A549 (cell line): ENCODE data around the gene NEK11.

Experiments used
- BHLHE40 ChIP-seq: IDR thresholded peaks from 2 replicates; pipeline ENCODE4 v1.6.1; 2012; ENCODE audit warnings: low read depth, low read length, inconsistent platforms
- CEBPB ChIP-seq, 2 experiments: fragments of >200 bp in 1 of 2; sonication (Bioruptor Twin) in 1 of 2; formaldehyde crosslinking in 1 of 2; IDR thresholded peaks; 2 replicates each; pipeline ENCODE4 v1.6.1; 2012 to 2016
- CHD2 ChIP-seq: fragments of 150-350 bp; IDR thresholded peaks from 2 replicates; pipeline ENCODE4 v1.6.1; 2014; ENCODE audit warnings: low read length; ENCODE audit not compliant: partially characterized antibody
- CTCF ChIP-seq: fragments of >200 bp; sonication (Bioruptor Twin); formaldehyde crosslinking; IDR thresholded peaks from 3 replicates; pipeline ENCODE4 v1.5.1; 2016
- EP300 ChIP-seq, 2 experiments: fragments of >200 bp; sonication (Bioruptor Twin); formaldehyde crosslinking; IDR thresholded peaks; 2 replicates in 1 of 2; 3 replicates in 1 of 2; pipeline ENCODE4 v1.6.1; 2016 to 2017
- ESRRA ChIP-seq: fragments of 150-350 bp; IDR thresholded peaks from 2 replicates; pipeline ENCODE4 v1.6.1; 2014; ENCODE audit warnings: mild to moderate bottlenecking, low read length, borderline replicate concordance
- GATA3 ChIP-seq: IDR thresholded peaks from 2 replicates; pipeline ENCODE4 v1.6.1; 2012; ENCODE audit warnings: borderline replicate concordance
- KDM1A ChIP-seq: fragments of 200-600 bp; sonication (generic); IDR thresholded peaks from 2 replicates; pipeline ENCODE4 v1.6.1; 2016; ENCODE audit warnings: low read depth, mild to moderate bottlenecking
- MAX ChIP-seq: IDR thresholded peaks from 2 replicates; pipeline ENCODE4 v1.6.1; 2012
- RCOR1 ChIP-seq: fragments of 150-350 bp; IDR thresholded peaks from 2 replicates; pipeline ENCODE4 v1.6.1; 2014; ENCODE audit warnings: antibody characterized with exemption, low read length, low read depth
- RFX5 ChIP-seq: fragments of 450-650 bp; IDR thresholded peaks from 2 replicates; pipeline ENCODE4 v1.7.1; 2014; ENCODE audit warnings: antibody characterized with exemption, mild to moderate bottlenecking, moderate library complexity
- SMC3 ChIP-seq: fragments of >200 bp; sonication (Bioruptor Twin); formaldehyde crosslinking; IDR thresholded peaks from 3 replicates; pipeline ENCODE4 v1.6.1; 2018; ENCODE audit warnings: inconsistent platforms
- TF ChIP-seq, protein P1 (sequence below): fragments of 250-450 bp; sonication (Bioruptor Pico); IDR thresholded peaks from 2 replicates; pipeline ENCODE4 v1.5.0; 2021; ENCODE audit warnings: mild to moderate bottlenecking, moderate library complexity, borderline replicate concordance

- TF ChIP-seq CTCF (no peak), CEBPB (IDR thresholded peaks at IDR 0.05) (no peak), EP300 (IDR thresholded peaks at IDR 0.05) (no peak), RFX5 (no peak), KDM1A (no peak), CHD2 (no peak), RCOR1 (no peak), BHLHE40 (no peak), GATA3 (no peak), SMC3 (no peak), ESRRA (no peak), MAX (no peak)
- TF ChIP-seq, protein P1, sequence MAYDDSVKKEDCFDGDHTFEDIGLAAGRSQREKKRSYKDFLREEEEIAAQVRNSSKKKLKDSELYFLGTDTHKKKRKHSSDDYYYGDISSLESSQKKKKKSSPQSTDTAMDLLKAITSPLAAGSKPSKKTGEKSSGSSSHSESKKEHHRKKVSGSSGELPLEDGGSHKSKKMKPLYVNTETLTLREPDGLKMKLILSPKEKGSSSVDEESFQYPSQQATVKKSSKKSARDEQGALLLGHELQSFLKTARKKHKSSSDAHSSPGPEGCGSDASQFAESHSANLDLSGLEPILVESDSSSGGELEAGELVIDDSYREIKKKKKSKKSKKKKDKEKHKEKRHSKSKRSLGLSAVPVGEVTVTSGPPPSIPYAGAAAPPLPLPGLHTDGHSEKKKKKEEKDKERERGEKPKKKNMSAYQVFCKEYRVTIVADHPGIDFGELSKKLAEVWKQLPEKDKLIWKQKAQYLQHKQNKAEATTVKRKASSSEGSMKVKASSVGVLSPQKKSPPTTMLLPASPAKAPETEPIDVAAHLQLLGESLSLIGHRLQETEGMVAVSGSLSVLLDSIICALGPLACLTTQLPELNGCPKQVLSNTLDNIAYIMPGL (CRISPR knock-in tag), result no peak
Measured at GRCh38 chr3:131317667-131318066, 291.0 kb downstream of the NEK11 start.
